Activated T-helper 1 cell treated with Interleukin-2 at 50 U/mL for 16 hours (primary cell): ENCODE data around the gene FGF14.

Source experiments
- DNase-seq: peaks from one replicate; pipeline ENCODE4 v3.0.0-alpha.2; 2020; ENCODE audit warnings: low read depth

The FGF14 gene

GRCh38 chr13:102310691-102311418 lies 91.0 kb downstream of the FGF14 start:
- no peak for DNase-seq

- no peak for DNase-seq
These were observed 92.7 kb downstream of the FGF14 start for GRCh38 chr13:102309110-102309509.

GRCh38 chr13:102302534-102302933 lies 99.3 kb downstream of the FGF14 start:
- DNase-seq, result no peak

- no peak for DNase-seq
These were observed 101.5 kb downstream of the FGF14 start for GRCh38 chr13:102300379-102300778.

GRCh38 chr13:102299366-102299765 lies 102.5 kb downstream of the FGF14 start:
- DNase-seq, result no peak

- no peak for DNase-seq
These were observed 103.8 kb downstream of the FGF14 start for GRCh38 chr13:102298051-102298450.

- no peak for DNase-seq
These were observed 106.4 kb downstream of the FGF14 start for GRCh38 chr13:102295316-102296048.

GRCh38 chr13:102294407-102295018 lies 107.3 kb downstream of the FGF14 start:
- no peak for DNase-seq

GRCh38 chr13:102293723-102294122 lies 108.1 kb downstream of the FGF14 start:
- DNase-seq, result no peak

GRCh38 chr13:102291587-102292218 lies 110.1 kb downstream of the FGF14 start:
- DNase-seq, result no peak

GRCh38 chr13:102289606-102290005 lies 112.2 kb downstream of the FGF14 start:
- DNase-seq, result no peak

GRCh38 chr13:102286326-102286725 lies 115.5 kb downstream of the FGF14 start:
- no peak for DNase-seq

GRCh38 chr13:102280366-102280765 lies 121.5 kb downstream of the FGF14 start:
- DNase-seq, result no peak

GRCh38 chr13:102277286-102277685 lies 124.6 kb downstream of the FGF14 start:
- no peak for DNase-seq

GRCh38 chr13:102276404-102276803 lies 125.4 kb downstream of the FGF14 start:
- DNase-seq, result no peak

GRCh38 chr13:102275969-102276368 lies 125.9 kb downstream of the FGF14 start:
- no peak for DNase-seq

GRCh38 chr13:102273111-102273510 lies 128.7 kb downstream of the FGF14 start:
- DNase-seq, result no peak

- no peak for DNase-seq
These were observed 134.7 kb downstream of the FGF14 start for GRCh38 chr13:102267191-102267590.

GRCh38 chr13:102261809-102262208 lies 140.0 kb downstream of the FGF14 start:
- no peak for DNase-seq

- DNase-seq, result no peak
These were observed 140.5 kb downstream of the FGF14 start for GRCh38 chr13:102261316-102261715.

GRCh38 chr13:102260256-102260655 lies 141.6 kb downstream of the FGF14 start:
- DNase-seq, result no peak

GRCh38 chr13:102255409-102255808 lies 146.4 kb downstream of the FGF14 start:
- DNase-seq, result no peak

GRCh38 chr13:102251817-102252216 lies 150.0 kb downstream of the FGF14 start:
- no peak for DNase-seq
